GM21423 (cell line): ENCODE results near the gene VWCE.
"Not testable (repeated sequence)": the region's sequence is repeated elsewhere in the genome, so short reads cannot be mapped to it uniquely, and the experiment has no call there.

Experiments used
- ATAC-seq: cut with Tn5 transposase; IDR thresholded peaks from one replicate; pipeline ENCODE4 v1.9.1; 2021; ENCODE audit warnings: mild to moderate bottlenecking, moderate library complexity; ENCODE audit not compliant: unreplicated experiment

VWCE gene

GRCh38 chr11:61259363-61259762, 35.8 kb downstream of the VWCE start:
- ATAC-seq, result no peak

GRCh38 chr11:61258546-61258945, 36.6 kb downstream of the VWCE start:
- ATAC-seq, result no peak

- no peak for ATAC-seq
These were observed 38.2 kb downstream of the VWCE start for GRCh38 chr11:61256710-61257482.

- ATAC-seq, result peak; percentile 62
These were observed 40.6 kb downstream of the VWCE start for GRCh38 chr11:61254403-61255025.

- ATAC-seq, result not testable (repeated sequence)
These were observed 42.8 kb downstream of the VWCE start for GRCh38 chr11:61252332-61252731.

- ATAC-seq, result not testable (repeated sequence)
These were observed 44.0 kb downstream of the VWCE start for GRCh38 chr11:61250796-61251765.

GRCh38 chr11:61249201-61249600, 45.9 kb downstream of the VWCE start:
- ATAC-seq, result not testable (repeated sequence)

- not testable (repeated sequence) for ATAC-seq
These were observed 47.0 kb downstream of the VWCE start for GRCh38 chr11:61248071-61248470.

- ATAC-seq, result not testable (repeated sequence)
These were observed 49.7 kb downstream of the VWCE start for GRCh38 chr11:61245284-61245964.

- ATAC-seq, result not testable (repeated sequence)
These were observed 53.6 kb downstream of the VWCE start for GRCh38 chr11:61241526-61241925.

GRCh38 chr11:61240875-61241274, 54.2 kb downstream of the VWCE start, which contains the start of gene PGA5:
Gene PGA5, plus strand, starts transcription at chr11:61241175. Its CDS starts 52 bp downstream, at chr11:61241227.
- not testable (repeated sequence) for ATAC-seq

GRCh38 chr11:61240288-61240687, 54.8 kb downstream of the VWCE start:
- ATAC-seq, result not testable (repeated sequence)

GRCh38 chr11:61237130-61237529, 58.0 kb downstream of the VWCE start:
- not testable (repeated sequence) for ATAC-seq

GRCh38 chr11:61232548-61233145, 62.5 kb downstream of the VWCE start:
- not testable (repeated sequence) for ATAC-seq

GRCh38 chr11:61231585-61231984, 63.5 kb downstream of the VWCE start:
- ATAC-seq, result not testable (repeated sequence)

GRCh38 chr11:61231033-61231432, 64.1 kb downstream of the VWCE start:
- ATAC-seq, result not testable (repeated sequence)

- not testable (repeated sequence) for ATAC-seq
These were observed 65.7 kb downstream of the VWCE start for GRCh38 chr11:61229458-61229857.

GRCh38 chr11:61226457-61227137, 68.5 kb downstream of the VWCE start:
- ATAC-seq, result not testable (repeated sequence)

- ATAC-seq, result not testable (repeated sequence)
These were observed 72.4 kb downstream of the VWCE start for GRCh38 chr11:61222692-61223091.
